ENCODE results near the gene ATP8A2.

Gene ATP8A2

GRCh38 chr13:25406377-25406776, 34.6 kb downstream of the ATP8A2 start:
- Histone ChIP-seq H3K9ac (ENCODE audit: low read length) (no peak overlapping the region), H3K79me2 (ENCODE audit: low read length) (no peaks in the 10 kb centered on the region), H3K27me3 (replicated peaks; ENCODE audit: insufficient read depth, low read length) (no peaks in the 10 kb centered on the region), H3K27ac (ENCODE audit: low read length) (no peak overlapping the region), H3K4me3 (ENCODE audit: low read length) (no peak overlapping the region), H2AFZ (ENCODE audit: low read length) (no peak overlapping the region), H3K9me2 (replicated peaks; ENCODE audit: insufficient read depth, low read length) (no peaks in the 10 kb centered on the region), H3K4me1 (ENCODE audit: low read length) (no peaks in the 10 kb centered on the region), H3K4me2 (ENCODE audit: low read depth, low read length) (no peak overlapping the region), H3F3A (ENCODE audit: insufficient read depth, low read length) (no peaks in the 10 kb centered on the region), H3K36me3 (replicated peaks; ENCODE audit: insufficient read depth, low read length) (no peaks in the 10 kb centered on the region), H4K20me1 (ENCODE audit: insufficient read depth, low read length) (no peaks in the 10 kb centered on the region), H3K9me3 (replicated peaks; ENCODE audit: insufficient read depth, low read length) (no peaks in the 10 kb centered on the region)
- DNase-seq: no peak
- no peak for TF ChIP-seq CTCF (IDR thresholded peaks at IDR 0.05; ENCODE audit: low read length)
- no peak for TF ChIP-seq EZH2 (optimal IDR thresholded peaks at IDR 0.05; ENCODE audit: low read depth, low read length)
- no peak for TF ChIP-seq EZH2phosphoT487 (IDR thresholded peaks at IDR 0.05; ENCODE audit: low read length)

- no peaks in the 10 kb centered on the region for H4K20me1 ChIP-seq (ENCODE audit: insufficient read depth, low read length)
- no peak overlapping the region for H2AFZ ChIP-seq (ENCODE audit: low read length)
- DNase-seq: no peak
- H3K36me3 ChIP-seq (replicated peaks; ENCODE audit: insufficient read depth, low read length): no peaks in the 10 kb centered on the region
- no peak for TF ChIP-seq EZH2phosphoT487 (IDR thresholded peaks at IDR 0.05; ENCODE audit: low read length)
- TF ChIP-seq EZH2 (optimal IDR thresholded peaks at IDR 0.05; ENCODE audit: low read depth, low read length): no peak
- TF ChIP-seq CTCF (IDR thresholded peaks at IDR 0.05; ENCODE audit: low read length): no peak
- no peaks in the 10 kb centered on the region for H3F3A ChIP-seq (ENCODE audit: insufficient read depth, low read length)
- H3K79me2 ChIP-seq (ENCODE audit: low read length): no peaks in the 10 kb centered on the region
- no peak overlapping the region for H3K9ac ChIP-seq (ENCODE audit: low read length)
- H3K4me2 ChIP-seq (ENCODE audit: low read depth, low read length): no peak overlapping the region
- H3K9me3 ChIP-seq (replicated peaks; ENCODE audit: insufficient read depth, low read length): no peaks in the 10 kb centered on the region
- H3K27me3 ChIP-seq (replicated peaks; ENCODE audit: insufficient read depth, low read length): no peaks in the 10 kb centered on the region
- H3K4me1 ChIP-seq (ENCODE audit: low read length): no peaks in the 10 kb centered on the region
- H3K9me2 ChIP-seq (replicated peaks; ENCODE audit: insufficient read depth, low read length): no peaks in the 10 kb centered on the region
- H3K4me3 ChIP-seq (ENCODE audit: low read length): no peak overlapping the region
- H3K27ac ChIP-seq (ENCODE audit: low read length): no peak overlapping the region
Observed at GRCh38 chr13:25409938-25410337, 38.2 kb downstream of the ATP8A2 start.

DNA sequence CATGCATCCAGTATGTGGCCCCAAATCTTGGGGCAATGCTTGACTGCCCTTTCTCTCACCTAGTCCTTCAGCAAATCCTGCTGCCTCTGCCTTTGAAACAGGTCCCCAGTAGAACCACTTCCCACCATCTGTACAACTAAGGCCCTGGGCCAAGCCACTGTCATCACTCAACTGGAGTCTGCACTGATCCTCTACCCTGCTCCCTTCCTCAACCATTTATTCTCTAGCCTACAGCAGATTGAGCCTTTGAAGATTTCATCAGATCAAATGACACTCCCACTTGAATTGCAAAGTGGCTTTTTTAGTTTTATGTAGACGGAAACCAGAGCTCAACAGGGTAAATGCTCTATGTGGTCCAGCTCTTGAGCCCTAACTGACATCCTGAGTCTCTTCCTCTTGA, 43.5 kb downstream of the ATP8A2 start:
- H3F3A ChIP-seq (ENCODE audit: insufficient read depth, low read length): no peaks in the 10 kb centered on the region
- no peak for DNase-seq
- no peaks in the 10 kb centered on the region for H3K4me1 ChIP-seq (ENCODE audit: low read length)
- H4K20me1 ChIP-seq (ENCODE audit: insufficient read depth, low read length): no peaks in the 10 kb centered on the region
- H3K79me2 ChIP-seq (ENCODE audit: low read length): no peaks in the 10 kb centered on the region
- H2AFZ ChIP-seq (ENCODE audit: low read length): no peak overlapping the region
- no peak overlapping the region for H3K9ac ChIP-seq (ENCODE audit: low read length)
- no peaks in the 10 kb centered on the region for H3K27me3 ChIP-seq (replicated peaks; ENCODE audit: insufficient read depth, low read length)
- TF ChIP-seq EZH2 (optimal IDR thresholded peaks at IDR 0.05; ENCODE audit: low read depth, low read length): no peak
- TF ChIP-seq CTCF (IDR thresholded peaks at IDR 0.05; ENCODE audit: low read length): no peak
- no peak for TF ChIP-seq EZH2phosphoT487 (IDR thresholded peaks at IDR 0.05; ENCODE audit: low read length)
- H3K9me3 ChIP-seq (replicated peaks; ENCODE audit: insufficient read depth, low read length): no peaks in the 10 kb centered on the region
- no peaks in the 10 kb centered on the region for H3K9me2 ChIP-seq (replicated peaks; ENCODE audit: insufficient read depth, low read length)
- no peak overlapping the region for H3K27ac ChIP-seq (ENCODE audit: low read length)
- H3K36me3 ChIP-seq (replicated peaks; ENCODE audit: insufficient read depth, low read length): no peaks in the 10 kb centered on the region
- no peak overlapping the region for H3K4me3 ChIP-seq (ENCODE audit: low read length)
- H3K4me2 ChIP-seq (ENCODE audit: low read depth, low read length): no peak overlapping the region

Measured in MM.1S (cell line).